MG63 (cell line): Measurements from ENCODE around the gene EOGT. TPM values are rescaled to one million over a fixed set of nuclear protein-coding genes. Genes with fewer than 3 reads are reported as not detected.

Source experiments
- DNase-seq: peaks from one replicate; pipeline ENCODE4 v3.0.0-alpha.2; 2020
- H3K27me3 ChIP-seq: fragments of 250-450 bp; sonication (Bioruptor Pico); 2 replicates; pipeline ENCODE4 v1.5.1; 2020; ENCODE audit warnings: mild to moderate bottlenecking, moderate library complexity
- H3K36me3 ChIP-seq: fragments of 250-450 bp; sonication (Bioruptor Pico); 2 replicates; pipeline ENCODE4 v1.5.1; 2020; ENCODE audit warnings: mild to moderate bottlenecking, moderate library complexity
- H3K4me3 ChIP-seq: fragments of 250-450 bp; sonication (Bioruptor Pico); 2 replicates; pipeline ENCODE4 v1.5.1; 2020; ENCODE audit warnings: mild to moderate bottlenecking, moderate library complexity
- H3K9me3 ChIP-seq: fragments of 250-450 bp; sonication (Bioruptor Pico); 2 replicates; pipeline ENCODE4 v1.5.1; 2020; ENCODE audit warnings: mild to moderate bottlenecking, moderate library complexity
- total RNA-seq: library from RNA; depleted of rRNA; stranded (reverse); fragments of >200 nt; shearing (Covaris generic); gene quantifications from 2 replicates; pipeline ENCODE4 v1.2.3, GENCODE V29; 2014; ENCODE audit warnings: low replicate concordance

Gene EOGT
- total RNA-seq, 1 experiment from 2014 or later: 13.9 TPM

- Histone ChIP-seq H3K4me3 (no peak overlapping the region), H3K9me3 (no peaks in the 10 kb centered on the region), H3K36me3 (peaks cover 7% of the 10 kb centered on the region), H3K27me3 (no peaks in the 10 kb centered on the region)
- DNase-seq: no peak
Measured at GRCh38 chr3:68985146-68985790, 28.2 kb downstream of the EOGT start.

GRCh38 chr3:68984011-68984530, 29.4 kb downstream of the EOGT start:
- no peak for DNase-seq
- H3K27me3 ChIP-seq: no peaks in the 10 kb centered on the region
- H3K4me3 ChIP-seq: no peak overlapping the region
- H3K36me3 ChIP-seq: peaks cover 7% of the 10 kb centered on the region
- no peaks in the 10 kb centered on the region for H3K9me3 ChIP-seq

- H3K9me3 ChIP-seq: no peaks in the 10 kb centered on the region
- no peaks in the 10 kb centered on the region for H3K27me3 ChIP-seq
- no peak overlapping the region for H3K4me3 ChIP-seq
- DNase-seq: no peak
- H3K36me3 ChIP-seq: no peaks in the 10 kb centered on the region
Measured at GRCh38 chr3:68977486-68978167, 35.9 kb downstream of the EOGT start.

DNA sequence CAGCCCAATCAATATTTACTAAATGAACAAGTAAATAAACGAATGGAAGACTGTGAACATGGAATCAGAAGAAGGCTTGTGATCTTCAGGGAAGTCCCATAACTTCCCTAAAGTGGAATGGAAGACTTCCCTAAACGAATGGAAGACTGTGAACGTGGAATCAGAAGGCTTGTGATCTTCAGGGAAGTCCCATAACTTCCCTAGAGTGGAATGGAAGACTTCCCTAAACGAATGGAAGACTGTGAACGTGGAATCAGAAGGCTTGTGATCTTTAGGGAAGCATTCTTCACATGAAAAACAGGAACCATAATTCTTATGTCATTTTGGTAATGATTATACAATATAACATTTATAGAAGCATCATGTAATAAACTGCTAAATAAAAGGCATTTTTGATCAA, 38.8 kb downstream of the EOGT start:
- H3K4me3 ChIP-seq: no peak overlapping the region
- no peak for DNase-seq
- no peaks in the 10 kb centered on the region for H3K36me3 ChIP-seq
- no peaks in the 10 kb centered on the region for H3K27me3 ChIP-seq
- H3K9me3 ChIP-seq: no peaks in the 10 kb centered on the region

DNA sequence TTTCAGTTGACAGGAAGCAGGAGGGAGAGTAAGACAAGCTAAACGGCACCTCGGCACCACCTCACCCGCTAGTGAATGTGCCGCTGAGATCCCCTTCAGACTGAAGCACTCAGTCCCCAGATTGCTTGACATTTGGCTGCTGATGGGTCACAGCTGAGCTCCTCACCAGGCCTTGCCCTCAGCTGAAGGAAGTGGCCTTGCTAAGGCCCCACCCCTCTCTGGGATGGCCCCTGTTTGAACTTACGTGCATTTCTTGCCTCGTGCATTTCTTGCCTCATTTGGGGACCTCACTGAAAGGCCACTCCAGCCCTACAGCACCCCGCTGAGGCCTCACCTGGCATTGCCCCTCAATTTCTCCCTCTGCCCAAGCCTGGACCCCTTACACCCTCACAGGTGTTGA, 39.8 kb downstream of the EOGT start:
- no peak for DNase-seq
- Histone ChIP-seq H3K4me3 (no peak overlapping the region), H3K27me3 (no peaks in the 10 kb centered on the region), H3K36me3 (no peaks in the 10 kb centered on the region), H3K9me3 (no peaks in the 10 kb centered on the region)

GRCh38 chr3:68972358-68972979, 41.0 kb downstream of the EOGT start:
- H3K27me3 ChIP-seq: no peaks in the 10 kb centered on the region
- DNase-seq: peak; percentile 3
- H3K4me3 ChIP-seq: no peak overlapping the region
- H3K36me3 ChIP-seq: no peaks in the 10 kb centered on the region
- no peaks in the 10 kb centered on the region for H3K9me3 ChIP-seq

- Histone ChIP-seq H3K27me3 (no peaks in the 10 kb centered on the region; the same call in 1 of the 2 replicates), H3K4me3 (no peak overlapping the region), H3K36me3 (no peaks in the 10 kb centered on the region), H3K9me3 (no peaks in the 10 kb centered on the region)
- DNase-seq: no peak
Measured at GRCh38 chr3:68964694-68965093, 48.8 kb downstream of the EOGT start.

DNA sequence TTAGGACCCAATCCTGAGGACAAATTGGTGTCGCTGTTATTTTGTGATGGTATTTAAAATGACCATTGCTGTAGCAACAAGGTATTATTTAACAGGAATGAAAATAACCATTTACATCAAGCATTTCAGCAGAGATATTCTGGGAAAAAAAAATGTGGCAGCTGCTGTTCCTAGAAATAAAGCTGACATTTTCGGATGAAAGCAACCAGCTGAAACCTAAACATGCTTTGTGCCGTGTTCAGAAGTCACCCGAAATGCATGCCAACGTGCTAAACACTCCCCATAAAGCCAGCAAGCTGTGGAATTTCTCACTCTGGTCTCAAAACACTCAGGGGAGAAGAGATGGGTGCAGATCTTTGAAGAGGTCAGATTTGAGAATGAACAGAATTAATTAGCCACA, 49.6 kb downstream of the EOGT start:
- no peak for DNase-seq
- no peak overlapping the region for H3K4me3 ChIP-seq
- no peaks in the 10 kb centered on the region; the same call in 1 of the 2 replicates for H3K27me3 ChIP-seq

GRCh38 chr3:68963376-68963775, 50.1 kb downstream of the EOGT start:
- H3K36me3 ChIP-seq: no peaks in the 10 kb centered on the region
- H3K9me3 ChIP-seq: no peaks in the 10 kb centered on the region
- H3K27me3 ChIP-seq: no peaks in the 10 kb centered on the region; the same call in 1 of the 2 replicates
- no peak for DNase-seq
- no peak overlapping the region for H3K4me3 ChIP-seq

More for the DNA sequence above, 49.6 kb downstream of the EOGT start:
- H3K36me3 ChIP-seq: no peaks in the 10 kb centered on the region
- no peaks in the 10 kb centered on the region for H3K9me3 ChIP-seq

GRCh38 chr3:68958932-68959331, 54.6 kb downstream of the EOGT start:
- no peak for DNase-seq
- Histone ChIP-seq H3K27me3 (no peaks in the 10 kb centered on the region; the same call in 1 of the 2 replicates), H3K9me3 (no peaks in the 10 kb centered on the region), H3K36me3 (no peaks in the 10 kb centered on the region), H3K4me3 (no peak overlapping the region)

DNA sequence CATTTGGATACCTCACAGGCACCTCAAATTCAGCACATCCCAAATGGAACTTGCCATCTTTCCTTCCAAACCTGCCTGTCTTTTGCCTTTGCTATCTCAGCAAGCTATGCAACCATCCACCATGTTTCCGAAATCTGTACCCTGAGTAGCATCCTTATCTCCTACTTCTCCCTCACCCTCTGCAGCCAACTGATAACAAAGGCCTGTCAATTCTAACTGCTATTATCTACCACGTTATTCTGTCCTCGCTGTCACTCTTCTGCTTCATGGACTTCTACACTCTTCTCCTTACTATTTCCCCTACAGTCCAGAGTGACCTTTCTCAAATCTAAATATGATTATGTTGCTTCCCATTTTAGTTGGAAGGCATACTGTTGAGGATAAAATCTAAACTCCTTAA, 55.6 kb downstream of the EOGT start:
- DNase-seq: no peak
- no peaks in the 10 kb centered on the region for H3K36me3 ChIP-seq
- H3K4me3 ChIP-seq: no peak overlapping the region
- H3K9me3 ChIP-seq: no peaks in the 10 kb centered on the region
- no peaks in the 10 kb centered on the region; the same call in 1 of the 2 replicates for H3K27me3 ChIP-seq

GRCh38 chr3:68953816-68954444, 59.6 kb downstream of the EOGT start:
- no peak for DNase-seq
- Histone ChIP-seq H3K27me3 (no peaks in the 10 kb centered on the region; the same call in 1 of the 2 replicates), H3K9me3 (no peaks in the 10 kb centered on the region), H3K4me3 (no peak overlapping the region), H3K36me3 (no peaks in the 10 kb centered on the region)

DNA sequence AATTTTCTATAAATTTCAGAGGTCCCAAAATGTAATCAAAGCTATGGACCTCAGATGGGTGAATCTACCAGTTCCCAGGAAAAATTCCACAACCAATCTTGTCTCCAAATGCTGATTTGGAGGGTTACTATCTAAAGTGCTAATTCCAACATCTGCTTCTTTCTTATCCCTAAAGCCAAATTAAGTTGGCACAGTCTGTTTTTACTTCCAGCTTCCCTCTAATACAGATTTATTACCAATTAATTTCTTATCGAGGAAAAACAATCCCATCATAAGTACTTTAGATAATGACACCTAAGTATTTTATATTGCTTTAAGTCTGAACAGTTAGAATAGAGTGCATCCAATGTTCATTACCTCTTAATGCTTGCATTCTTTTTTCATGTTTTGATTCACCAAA, 68.3 kb downstream of the EOGT start:
- DNase-seq: no peak

GRCh38 chr3:68943753-68944500, 69.6 kb downstream of the EOGT start:
- H3K9me3 ChIP-seq: no peaks in the 10 kb centered on the region
- H3K4me3 ChIP-seq: no peak overlapping the region
- peaks cover 3% of the 10 kb centered on the region; the same call in 1 of the 2 replicates for H3K27me3 ChIP-seq
- H3K36me3 ChIP-seq: no peaks in the 10 kb centered on the region
- no peak for DNase-seq

More for the DNA sequence above, 68.3 kb downstream of the EOGT start:
- no peaks in the 10 kb centered on the region for H3K9me3 ChIP-seq
- no peaks in the 10 kb centered on the region for H3K36me3 ChIP-seq
- peaks cover 3% of the 10 kb centered on the region; the same call in 1 of the 2 replicates for H3K27me3 ChIP-seq
- no peak overlapping the region for H3K4me3 ChIP-seq

DNA sequence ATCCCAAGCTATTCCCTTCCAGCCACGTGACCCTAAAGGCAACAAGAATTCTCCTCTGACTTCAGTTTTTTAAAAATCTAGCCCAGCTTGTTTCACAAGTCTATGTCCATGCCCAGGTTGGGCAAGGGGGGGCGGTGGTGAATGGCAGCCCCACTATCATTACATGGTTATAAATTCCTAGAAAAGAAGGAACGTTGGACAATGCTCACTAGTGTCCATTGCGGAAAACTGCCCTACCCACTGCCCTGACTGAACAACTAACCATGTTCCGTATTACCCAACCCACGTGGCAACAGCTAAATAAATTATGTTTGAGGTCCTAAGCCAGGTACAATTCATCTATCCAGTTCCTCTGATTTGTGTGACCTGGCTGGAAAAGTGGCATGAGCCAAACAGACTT, 72.4 kb downstream of the EOGT start:
- no peaks in the 10 kb centered on the region for H3K9me3 ChIP-seq
- no peaks in the 10 kb centered on the region for H3K36me3 ChIP-seq
- no peak for DNase-seq
- H3K27me3 ChIP-seq: peaks cover 3% of the 10 kb centered on the region; the same call in 1 of the 2 replicates
- no peak overlapping the region for H3K4me3 ChIP-seq

- no peak for DNase-seq
- H3K4me3 ChIP-seq: no peak overlapping the region
- H3K36me3 ChIP-seq: no peaks in the 10 kb centered on the region
- H3K27me3 ChIP-seq: peaks cover 7% of the 10 kb centered on the region
- no peaks in the 10 kb centered on the region for H3K9me3 ChIP-seq
Measured at GRCh38 chr3:68936856-68937255, 76.6 kb downstream of the EOGT start.
